Tibial artery (tissue), 4 donors: ENCODE measurements around the gene CELSR1.
"Not testable (repeated sequence)": the region's sequence is repeated elsewhere in the genome, so short reads cannot be mapped to it uniquely, and the experiment has no call there.

Source experiments
- DNase-seq, 2 donors: peaks; one replicate each; pipeline ENCODE4 v3.0.0-alpha.2; 2019
- H3K27ac ChIP-seq, 2 donors: fragments of 200-600 bp; sonication (generic) in 1 of 2; 1 replicate in 1 of 2; 2 replicates in 1 of 2; pipeline ENCODE4 v1.5.1; 2018 to 2019; ENCODE audit warnings: mild to moderate bottlenecking in 1 of 2
- H3K27me3 ChIP-seq, 2 donors: fragments of 200-600 bp; sonication (generic) in 1 of 2; one replicate each; pipeline versions ENCODE4 v1.5.1 to v1.6.0; 2016 to 2019
- H3K36me3 ChIP-seq, 3 donors: fragments of 200-600 bp; sonication (generic) in 2 of 3; one replicate each; pipeline ENCODE4 v1.5.1; 2016 to 2019; ENCODE audit warnings: mild to moderate bottlenecking in 2 of 3
- H3K4me1 ChIP-seq, 4 donors: fragments of 200-600 bp; sonication (generic) in 2 of 4; 1 replicate in 3 of 4; 2 replicates in 1 of 4; pipeline ENCODE4 v1.5.1; 2016 to 2019
- H3K4me3 ChIP-seq, 2 donors: fragments of 200-600 bp; sonication (generic) in 1 of 2; 1 replicate in 1 of 2; 2 replicates in 1 of 2; pipeline ENCODE4 v1.5.1; 2018 to 2019; ENCODE audit warnings: mild to moderate bottlenecking in 2 of 2
- H3K9me3 ChIP-seq, 3 donors: fragments of 200-600 bp; sonication (generic) in 1 of 3; one replicate each; pipeline ENCODE4 v1.5.1; 2016 to 2019
- intact Hi-C: fragments of 100-400 bp; cut with DNase I; formaldehyde crosslinking; loops from one replicate; pipeline ENCODE4 v1.15.0; 2023; ENCODE audit warnings: low total_unique reads
- TF ChIP-seq, protein P1 (sequence below), 2 experiments: fragments of 200-600 bp in 1 of 2; fragments of 450-650 bp in 1 of 2; IDR thresholded peaks; one replicate each; pipeline ENCODE4 v1.5.1; 2017 to 2019; ENCODE audit warnings: antibody characterized with exemption in 2 of 2, mild to moderate bottlenecking in 1 of 2, moderate library complexity in 1 of 2

The CELSR1 gene

DNA sequence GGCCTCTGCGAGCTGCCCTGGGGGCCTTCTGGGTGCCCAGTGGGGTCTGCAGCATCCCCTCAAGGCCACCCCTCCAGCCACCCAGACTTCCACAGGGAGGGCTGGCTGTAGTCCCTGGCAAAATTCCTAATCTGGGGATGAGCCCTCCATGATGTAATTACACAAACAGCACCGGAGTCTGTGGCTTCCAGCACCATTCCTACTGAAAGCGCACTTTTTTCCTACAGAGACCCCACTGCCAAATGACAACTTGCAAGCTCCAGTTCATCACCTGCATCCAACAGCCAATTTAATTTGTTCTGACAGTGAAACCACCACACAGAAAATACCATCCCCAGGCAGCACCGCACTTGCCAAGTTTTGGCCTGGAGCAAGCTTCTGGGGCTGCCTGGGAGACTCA is 131.5 kb downstream of the CELSR1 start:
- H3K4me1 ChIP-seq = no peaks in the 10 kb centered on the region
- DNase-seq = no peak
- intact Hi-C loops = no loop called here
- TF ChIP-seq, protein P1, sequence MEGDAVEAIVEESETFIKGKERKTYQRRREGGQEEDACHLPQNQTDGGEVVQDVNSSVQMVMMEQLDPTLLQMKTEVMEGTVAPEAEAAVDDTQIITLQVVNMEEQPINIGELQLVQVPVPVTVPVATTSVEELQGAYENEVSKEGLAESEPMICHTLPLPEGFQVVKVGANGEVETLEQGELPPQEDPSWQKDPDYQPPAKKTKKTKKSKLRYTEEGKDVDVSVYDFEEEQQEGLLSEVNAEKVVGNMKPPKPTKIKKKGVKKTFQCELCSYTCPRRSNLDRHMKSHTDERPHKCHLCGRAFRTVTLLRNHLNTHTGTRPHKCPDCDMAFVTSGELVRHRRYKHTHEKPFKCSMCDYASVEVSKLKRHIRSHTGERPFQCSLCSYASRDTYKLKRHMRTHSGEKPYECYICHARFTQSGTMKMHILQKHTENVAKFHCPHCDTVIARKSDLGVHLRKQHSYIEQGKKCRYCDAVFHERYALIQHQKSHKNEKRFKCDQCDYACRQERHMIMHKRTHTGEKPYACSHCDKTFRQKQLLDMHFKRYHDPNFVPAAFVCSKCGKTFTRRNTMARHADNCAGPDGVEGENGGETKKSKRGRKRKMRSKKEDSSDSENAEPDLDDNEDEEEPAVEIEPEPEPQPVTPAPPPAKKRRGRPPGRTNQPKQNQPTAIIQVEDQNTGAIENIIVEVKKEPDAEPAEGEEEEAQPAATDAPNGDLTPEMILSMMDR (IDR thresholded peaks at IDR 0.05) = no peak
- no peaks in the 10 kb centered on the region for H3K9me3 ChIP-seq
- peaks cover 0 to 3% of the 10 kb centered on the region in 2 donors for H3K27me3 ChIP-seq
- H3K36me3 ChIP-seq = no peaks in the 10 kb centered on the region
- no peak overlapping the region for H3K27ac ChIP-seq
- no peak overlapping the region for H3K4me3 ChIP-seq

DNA sequence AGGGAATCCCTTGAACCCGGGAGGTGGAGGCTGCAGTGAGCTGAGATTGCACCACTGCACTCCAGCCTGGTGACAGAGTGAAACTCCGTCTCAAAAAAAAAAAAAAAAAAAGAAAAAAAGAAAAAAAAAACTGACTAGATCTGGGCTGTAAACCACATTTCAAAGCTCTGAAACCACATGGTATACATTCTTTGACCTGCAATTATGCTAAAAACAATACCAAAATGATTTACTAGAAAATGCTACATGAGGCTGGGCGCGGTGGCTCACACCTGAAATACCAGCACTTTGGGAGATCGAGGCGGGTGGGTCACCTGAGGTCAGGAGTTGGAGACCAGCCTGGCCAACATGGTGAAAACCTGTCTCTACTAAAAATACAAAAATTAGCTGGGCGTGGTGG is 133.5 kb downstream of the CELSR1 start:
- H3K4me1 ChIP-seq, H3K27ac ChIP-seq, H3K36me3 ChIP-seq, intact Hi-C loops, DNase-seq, H3K9me3 ChIP-seq, H3K4me3 ChIP-seq, H3K27me3 ChIP-seq: not testable (repeated sequence)

DNA sequence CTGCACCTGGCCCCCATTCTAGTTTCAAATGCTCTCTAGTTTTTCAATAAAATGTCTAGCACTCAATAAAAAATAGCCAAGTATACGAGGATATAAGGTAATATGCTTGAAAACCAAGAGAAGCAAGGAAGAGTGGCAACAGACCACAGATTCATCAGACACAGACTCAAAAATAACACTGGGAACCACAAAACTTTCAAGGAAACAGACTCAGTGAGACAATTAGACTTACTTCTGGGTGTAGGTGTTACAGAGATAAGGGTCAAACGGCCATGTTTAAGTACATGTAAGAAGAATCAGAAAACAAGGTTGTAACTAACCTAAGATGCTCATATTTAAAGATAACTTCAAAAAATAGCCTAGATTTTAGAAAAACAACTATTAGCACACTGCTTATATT is 134.9 kb downstream of the CELSR1 start:
- no peak for DNase-seq
- TF ChIP-seq, protein P1 (IDR thresholded peaks at IDR 0.05) = no peak

DNA sequence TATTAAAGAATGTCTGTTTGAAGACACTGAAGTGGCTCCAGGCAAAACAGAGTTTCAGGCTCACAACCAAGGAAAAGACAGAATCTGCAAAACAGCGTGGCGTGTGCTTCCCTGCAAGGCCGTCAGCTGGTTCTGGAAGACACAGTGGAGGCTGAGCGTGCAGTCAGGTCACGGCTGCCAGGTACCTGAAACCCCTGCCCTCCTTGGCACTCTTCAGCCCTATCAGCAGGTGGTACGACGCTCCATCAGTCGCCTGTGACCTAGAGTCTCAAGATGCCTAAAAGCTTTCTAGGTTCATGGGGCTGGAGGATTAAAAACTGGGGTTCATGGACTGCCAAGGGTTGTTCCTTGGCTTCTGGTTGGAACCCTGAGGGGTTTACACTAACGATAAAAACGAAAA is 136.1 kb downstream of the CELSR1 start:
- no peaks in the 10 kb centered on the region for H3K36me3 ChIP-seq
- intact Hi-C loops = no loop called here
- H3K27me3 ChIP-seq = no peaks in the 10 kb centered on the region
- TF ChIP-seq, protein P1 (IDR thresholded peaks at IDR 0.05) = no peak
- H3K4me1 ChIP-seq = no peaks in the 10 kb centered on the region
- no peaks in the 10 kb centered on the region for H3K9me3 ChIP-seq
- H3K27ac ChIP-seq = no peak overlapping the region
- DNase-seq = no peak
- H3K4me3 ChIP-seq = no peak overlapping the region

More for the DNA sequence above, 134.9 kb downstream of the CELSR1 start:
- Histone ChIP-seq H3K4me3 (no peak overlapping the region), H3K27me3 (no peaks in the 10 kb centered on the region), H3K36me3 (no peaks in the 10 kb centered on the region), H3K9me3 (no peaks in the 10 kb centered on the region), H3K27ac (no peak overlapping the region), H3K4me1 (no peaks in the 10 kb centered on the region)
- intact Hi-C loops = no loop called here

DNA sequence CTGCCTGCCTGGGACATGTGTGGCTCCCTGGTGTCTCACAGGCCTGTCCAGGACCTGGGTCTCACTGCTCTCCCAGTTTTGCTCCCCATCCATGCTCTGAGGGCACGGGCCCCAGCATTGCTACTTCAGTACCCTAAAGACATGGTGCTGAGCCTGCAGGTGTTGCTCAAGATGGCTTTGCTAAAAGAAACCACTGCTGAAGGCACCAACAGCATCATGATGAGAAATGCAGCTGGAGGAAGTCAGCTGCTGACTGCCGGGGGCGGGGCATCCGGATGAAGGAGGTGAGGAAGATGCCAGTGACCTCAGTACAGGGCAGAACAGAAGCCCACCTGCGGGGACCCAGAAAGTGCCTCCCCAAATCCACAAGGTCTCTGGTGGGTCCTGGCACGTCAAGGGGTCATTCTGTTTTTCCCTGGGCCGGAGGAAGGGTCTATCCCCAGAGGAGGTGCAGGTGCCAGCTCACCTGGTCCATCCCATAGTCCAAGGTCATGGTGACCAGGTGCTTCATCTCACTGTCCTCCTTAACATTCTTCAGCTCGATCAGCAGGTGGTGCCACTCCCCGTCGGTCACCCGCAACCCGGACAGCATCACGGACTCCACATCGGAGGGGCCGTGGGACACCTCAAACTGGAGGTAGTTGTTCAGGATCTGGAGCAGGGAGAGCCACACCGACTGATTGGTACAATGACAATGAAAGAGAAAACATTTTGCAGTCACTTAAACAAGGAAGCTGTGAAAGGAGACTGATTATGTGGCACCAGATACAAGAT is 138.0 kb downstream of the CELSR1 start:
- intact Hi-C loops = no loop called here
- H3K4me1 ChIP-seq = no peaks in the 10 kb centered on the region
- no peak for DNase-seq
- H3K27ac ChIP-seq = no peak overlapping the region
- H3K4me3 ChIP-seq = no peak overlapping the region
- H3K27me3 ChIP-seq = peaks cover 0 to under 1% of the 10 kb centered on the region in 2 donors
- TF ChIP-seq, protein P1 (IDR thresholded peaks at IDR 0.05) = no peak
- no peaks in the 10 kb centered on the region for H3K9me3 ChIP-seq
- H3K36me3 ChIP-seq = no peaks in the 10 kb centered on the region

DNA sequence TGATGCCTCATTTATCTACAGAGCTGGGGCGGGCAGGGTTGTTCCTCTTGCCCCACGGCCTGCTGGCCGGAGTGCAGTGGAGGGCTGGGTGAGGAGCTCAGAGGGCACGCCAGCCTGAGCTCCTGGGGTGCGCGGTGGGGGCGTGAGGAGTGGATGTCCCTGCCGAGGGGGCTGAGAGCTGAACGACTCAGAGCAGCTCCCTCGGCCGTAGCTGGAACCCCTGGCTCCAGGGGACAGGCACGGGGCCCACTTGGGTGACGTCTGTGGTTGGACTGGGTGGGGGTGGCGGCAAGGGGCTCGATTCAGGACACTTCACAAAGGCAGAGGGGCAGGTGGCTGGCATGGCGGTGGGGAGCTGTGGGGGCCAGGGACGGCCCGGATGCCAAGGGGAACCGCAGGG is 139.5 kb downstream of the CELSR1 start:
- intact Hi-C loops = no loop called here
- H3K9me3 ChIP-seq = no peaks in the 10 kb centered on the region
- no peaks in the 10 kb centered on the region for H3K4me1 ChIP-seq
- no peak for DNase-seq
- no peaks in the 10 kb centered on the region for H3K36me3 ChIP-seq
- TF ChIP-seq, protein P1 (IDR thresholded peaks at IDR 0.05) = no peak
- H3K4me3 ChIP-seq = no peak overlapping the region
- H3K27ac ChIP-seq = no peak overlapping the region
- H3K27me3 ChIP-seq = peaks cover 0 to 2% of the 10 kb centered on the region in 2 donors
